Left forelimb (tissue), 1 donor: ENCODE data around the gene SCAMP5.

ENCODE experiments used
- DNase-seq: peaks from one replicate; pipeline ENCODE4 v3.0.0-alpha.2; 2018; ENCODE audit warnings: low spot score

The SCAMP5 gene, protein sequence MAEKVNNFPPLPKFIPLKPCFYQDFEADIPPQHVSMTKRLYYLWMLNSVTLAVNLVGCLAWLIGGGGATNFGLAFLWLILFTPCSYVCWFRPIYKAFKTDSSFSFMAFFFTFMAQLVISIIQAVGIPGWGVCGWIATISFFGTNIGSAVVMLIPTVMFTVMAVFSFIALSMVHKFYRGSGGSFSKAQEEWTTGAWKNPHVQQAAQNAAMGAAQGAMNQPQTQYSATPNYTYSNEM

DNA sequence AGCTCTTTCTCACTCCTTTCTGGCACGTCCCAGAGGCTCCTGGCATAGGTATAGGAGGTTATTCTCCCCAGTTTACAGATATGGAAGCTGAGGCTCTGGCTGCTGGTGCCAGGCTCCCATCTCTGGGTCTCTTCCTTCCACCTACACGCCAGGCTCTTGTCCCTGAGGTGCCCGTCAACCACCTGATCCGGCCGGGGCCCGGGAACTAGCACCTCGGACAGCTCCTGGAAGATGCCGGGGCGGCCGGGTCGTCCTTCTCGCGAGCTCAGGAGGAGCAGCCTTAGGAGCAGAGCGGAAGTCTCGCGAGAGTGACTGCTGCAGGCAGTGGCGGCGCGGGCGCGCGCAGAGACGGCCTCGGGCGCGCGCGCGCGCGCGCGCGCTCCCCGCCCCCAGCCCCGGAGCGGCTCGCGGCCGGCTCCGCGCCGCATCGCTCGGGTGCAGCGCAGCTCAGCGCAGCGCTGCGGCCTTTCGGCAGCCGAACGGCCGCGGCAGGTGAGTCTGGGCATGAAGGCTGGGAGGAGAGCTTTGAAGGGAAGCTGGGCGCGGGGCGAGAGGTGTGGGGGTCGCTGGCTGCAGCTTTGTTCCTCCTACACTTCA, at the start of gene SCAMP5:
Gene SCAMP5 (plus strand): TSS at position 382 of the 597 bp plus-strand sequence. CDS start 16,277 bp downstream, outside the sequence.
- peak; percentile 92 for DNase-seq

DNA sequence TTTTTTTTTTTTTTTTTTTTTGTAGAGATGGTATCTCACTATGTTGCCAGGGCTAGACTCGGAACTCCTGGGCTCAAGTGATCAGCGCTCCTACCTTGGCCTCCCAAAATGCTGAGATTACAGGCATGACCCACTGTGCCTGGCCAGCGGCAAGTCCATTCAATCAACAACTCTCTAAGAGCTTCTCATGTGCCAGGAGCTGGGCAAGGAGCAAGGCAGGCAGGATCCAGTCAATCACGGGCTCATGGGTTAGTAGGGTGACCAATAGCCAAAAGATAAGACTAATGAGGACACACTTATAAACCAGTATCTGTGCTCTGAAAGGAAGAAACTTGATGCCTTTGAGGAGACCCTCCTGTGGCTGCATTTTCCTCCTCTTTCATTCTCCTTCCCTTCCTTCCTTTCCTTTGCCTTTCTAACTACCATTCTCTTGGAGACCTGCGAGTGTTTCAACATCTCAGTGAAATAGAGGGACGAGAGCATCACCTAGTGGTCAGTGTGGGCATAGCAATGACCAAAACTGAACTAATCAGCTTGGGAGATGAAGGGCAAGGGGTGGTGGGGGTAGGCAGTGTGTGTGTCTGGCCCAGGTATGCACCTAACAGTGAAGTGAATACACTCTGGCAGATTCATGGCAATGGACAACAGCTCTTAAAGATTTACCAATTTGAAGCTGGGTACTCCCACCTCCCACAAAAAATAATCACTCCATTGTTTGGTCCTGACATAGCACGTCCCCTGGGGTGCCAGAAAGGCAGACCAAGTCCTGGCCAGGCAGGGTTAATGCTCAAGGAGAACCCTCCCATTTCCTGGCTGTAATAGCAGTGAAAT, 45.1 kb upstream of the SCAMP5 start:
- DNase-seq = peak; percentile 76

DNA sequence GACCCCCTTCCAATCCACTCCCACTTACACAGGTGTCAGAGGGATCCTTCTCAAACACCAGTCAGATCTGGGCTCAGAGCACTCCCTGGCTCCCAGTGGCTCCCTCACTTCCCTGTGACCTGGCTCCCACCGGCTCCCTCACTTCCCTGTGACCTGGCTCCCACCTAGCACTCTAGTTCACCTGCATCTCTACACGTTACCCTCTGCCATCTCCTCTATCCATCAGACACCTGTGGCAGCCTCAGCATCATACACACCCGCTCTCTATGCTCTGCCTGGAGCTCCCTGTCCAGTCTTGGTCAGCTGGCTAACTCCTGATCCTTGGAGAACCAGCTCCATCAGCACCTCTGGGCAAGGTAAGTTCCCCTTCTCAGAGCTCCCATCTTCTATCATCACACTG, 44.4 kb upstream of the SCAMP5 start:
- no peak for DNase-seq

DNA sequence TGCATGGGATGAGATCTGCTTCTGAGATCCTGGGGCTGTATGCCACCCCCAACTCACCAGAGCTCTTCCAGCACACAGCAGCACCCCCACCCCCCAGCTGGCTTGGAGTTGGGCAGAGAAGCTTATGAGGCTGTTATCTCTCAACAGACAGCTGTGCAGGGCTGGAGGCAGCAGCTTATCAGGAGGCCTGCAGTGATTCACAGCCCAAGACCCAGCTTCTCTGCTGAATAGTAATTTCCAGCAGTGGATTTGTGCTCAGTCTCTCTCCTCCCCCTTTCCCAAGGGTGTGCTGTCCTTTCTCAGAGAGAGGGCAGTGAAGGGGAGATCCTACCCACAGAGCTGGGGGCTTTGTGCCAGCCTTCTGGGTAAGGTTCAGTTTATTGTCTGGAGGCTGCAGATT, 40.8 kb upstream of the SCAMP5 start:
- no peak for DNase-seq

DNA sequence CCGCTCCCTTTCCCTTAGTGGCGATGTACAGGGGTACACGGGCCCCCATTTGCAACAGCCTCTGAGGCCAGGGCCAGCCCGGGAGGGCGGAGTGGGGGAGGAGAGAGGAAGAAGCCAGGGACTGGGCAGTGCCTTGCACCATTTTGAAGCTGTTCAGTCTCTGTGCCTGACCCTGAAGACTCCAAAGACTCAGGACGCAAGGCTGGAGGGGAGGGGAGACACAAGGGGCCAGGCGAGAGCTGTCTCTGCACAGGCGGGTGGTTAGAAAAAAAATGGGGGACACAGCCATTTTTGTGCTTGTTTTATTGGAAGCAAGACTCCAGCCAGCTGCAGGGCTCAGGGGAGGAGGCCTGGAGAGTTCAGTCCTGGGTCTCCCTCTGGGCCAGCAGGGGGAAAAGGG, 40.3 kb upstream of the SCAMP5 start:
- no peak for DNase-seq

DNA sequence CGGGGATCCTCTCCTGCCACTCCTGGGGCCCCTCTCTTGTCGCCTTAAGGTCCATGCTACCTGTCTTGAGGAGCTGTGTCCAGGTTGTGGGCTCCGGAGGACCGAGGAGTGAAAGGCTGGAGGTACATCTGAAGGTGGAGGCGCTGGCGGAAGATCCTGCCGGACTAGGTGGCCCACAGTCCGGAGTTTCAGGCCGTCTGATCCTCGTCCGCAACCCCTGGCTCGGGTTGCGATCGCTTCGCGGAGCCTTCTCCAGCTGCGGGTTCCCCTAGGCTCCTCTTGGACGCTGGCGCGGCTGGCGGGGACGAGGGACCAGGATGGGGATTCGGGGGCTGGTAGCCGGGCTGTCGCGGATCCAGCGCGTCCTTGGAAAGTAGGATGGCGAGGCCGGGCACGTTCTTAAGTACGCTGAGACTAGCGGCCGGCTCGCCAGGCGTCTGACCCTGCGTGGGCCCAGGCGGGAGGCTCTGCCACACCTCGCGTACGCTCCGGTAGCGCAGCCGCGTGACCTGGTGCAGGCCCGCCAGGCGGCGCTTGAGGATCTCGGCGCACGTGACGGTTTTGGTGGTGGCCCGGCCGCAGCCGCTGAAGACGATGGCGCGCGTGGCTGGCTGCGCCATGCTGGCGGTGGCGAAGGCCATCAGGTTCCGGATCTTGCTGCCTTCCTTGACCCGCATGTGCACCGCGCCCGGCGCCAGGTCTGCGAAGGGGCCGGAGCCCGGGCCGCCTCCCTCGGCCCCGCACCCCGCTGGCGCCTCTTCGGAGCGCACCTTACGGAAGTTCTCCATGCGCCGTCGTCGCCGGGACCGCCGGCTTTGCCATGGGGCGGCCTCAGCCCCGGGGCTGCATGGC, 39.3 kb upstream of the SCAMP5 start:
- peak; percentile 79 for DNase-seq

DNA sequence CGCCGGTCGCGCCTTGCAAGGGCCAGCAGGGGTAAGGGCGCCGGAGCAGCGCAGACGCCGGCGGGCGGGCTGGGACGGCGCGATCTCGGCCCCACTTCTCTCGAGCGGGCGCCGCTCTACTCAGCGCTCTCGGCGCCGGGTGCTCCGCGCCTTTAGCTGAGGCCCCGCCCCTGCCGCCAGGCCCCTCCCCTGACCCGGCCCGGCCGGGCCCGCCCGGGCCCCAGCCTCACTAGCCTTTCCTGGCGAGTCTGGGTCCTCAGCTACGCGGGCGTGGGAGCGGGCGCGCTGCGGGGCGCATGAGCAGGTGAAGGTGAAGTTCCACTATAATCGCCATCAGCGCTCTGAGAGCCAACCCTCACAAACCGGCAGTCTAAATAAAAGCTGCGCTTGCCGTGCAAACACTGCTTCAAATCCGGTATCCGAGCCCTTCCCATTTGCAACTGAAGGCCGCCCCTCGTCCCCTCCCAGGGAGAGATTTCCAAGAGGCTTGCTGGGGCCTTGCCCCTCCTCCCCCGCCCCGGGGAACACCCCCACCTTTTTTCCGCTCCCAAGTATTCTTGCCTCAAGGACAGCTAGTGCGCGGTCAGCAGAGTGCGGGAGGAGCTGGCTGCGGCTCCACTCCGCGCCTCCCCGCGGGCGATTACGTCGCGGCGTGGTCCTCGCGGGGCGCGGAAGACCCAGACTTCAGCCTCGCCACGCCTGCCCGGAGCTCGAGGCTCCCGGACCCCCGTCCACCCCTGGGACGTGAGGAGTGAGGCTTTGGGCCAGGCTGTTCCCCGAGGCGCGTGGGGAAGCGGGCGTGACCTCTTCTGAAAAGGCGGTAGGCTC, 38.5 kb upstream of the SCAMP5 start, which contains the start of gene RPP25:
Gene RPP25 (minus strand): TSS at position 125 of the 828 bp plus-strand sequence. CDS start 189 bp downstream, outside the sequence.
- peak; percentile 77 for DNase-seq

DNA sequence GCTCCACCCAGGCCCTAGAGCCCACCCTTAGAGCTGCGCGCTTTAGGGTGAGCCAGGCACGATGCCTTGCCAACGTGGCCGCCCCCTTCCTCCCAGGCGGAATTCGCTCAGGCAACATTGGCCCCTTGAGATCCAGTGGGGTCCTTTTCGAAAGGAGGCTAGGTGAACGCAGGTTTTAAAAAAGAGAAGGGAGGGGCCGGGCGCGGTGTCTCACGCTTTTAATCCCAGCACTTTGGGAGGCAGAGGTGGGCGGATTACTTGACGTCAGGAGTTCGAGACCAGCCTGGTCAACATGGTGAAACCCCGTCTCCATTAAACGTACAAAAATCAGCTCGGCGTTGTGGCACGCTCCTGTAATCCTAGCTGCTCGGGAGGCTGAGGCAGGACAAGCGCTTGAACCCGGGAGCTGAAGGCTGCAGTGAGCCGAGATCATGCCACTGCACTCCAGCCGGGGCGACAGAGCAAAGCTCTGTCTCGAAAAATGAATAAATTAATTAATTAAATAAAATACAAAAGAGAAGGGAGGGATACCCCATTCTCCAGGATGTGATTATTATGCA, 37.8 kb upstream of the SCAMP5 start:
- no peak for DNase-seq

DNA sequence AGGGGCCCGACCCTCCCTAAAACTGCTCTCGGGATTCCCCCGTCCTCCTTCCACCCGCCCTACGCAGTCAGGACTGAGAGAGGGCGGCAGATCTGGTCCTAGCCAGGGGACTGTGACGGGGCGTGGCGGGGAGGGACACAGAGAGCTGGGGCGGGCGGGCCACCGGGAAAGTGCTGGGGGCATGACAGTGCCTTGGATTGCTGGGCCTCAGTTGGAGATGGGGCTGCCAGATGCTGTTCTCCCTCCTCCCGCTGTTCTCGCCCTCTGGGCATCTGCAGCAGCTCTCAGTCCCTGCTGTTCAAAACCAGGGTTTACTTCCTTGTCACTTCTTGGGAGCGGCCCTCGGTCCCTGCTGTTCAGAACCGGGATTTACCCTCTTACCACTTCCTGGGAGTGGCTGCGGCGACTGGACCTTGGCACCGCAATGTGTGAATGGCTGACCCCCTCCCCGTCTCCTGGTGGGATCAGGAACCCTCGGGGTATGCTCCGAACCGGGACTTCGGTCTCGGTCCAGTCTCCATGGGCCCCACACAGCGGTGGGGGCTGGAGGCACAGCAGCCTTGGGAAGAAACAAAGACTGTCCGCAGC, 36.9 kb upstream of the SCAMP5 start:
- no peak for DNase-seq

DNA sequence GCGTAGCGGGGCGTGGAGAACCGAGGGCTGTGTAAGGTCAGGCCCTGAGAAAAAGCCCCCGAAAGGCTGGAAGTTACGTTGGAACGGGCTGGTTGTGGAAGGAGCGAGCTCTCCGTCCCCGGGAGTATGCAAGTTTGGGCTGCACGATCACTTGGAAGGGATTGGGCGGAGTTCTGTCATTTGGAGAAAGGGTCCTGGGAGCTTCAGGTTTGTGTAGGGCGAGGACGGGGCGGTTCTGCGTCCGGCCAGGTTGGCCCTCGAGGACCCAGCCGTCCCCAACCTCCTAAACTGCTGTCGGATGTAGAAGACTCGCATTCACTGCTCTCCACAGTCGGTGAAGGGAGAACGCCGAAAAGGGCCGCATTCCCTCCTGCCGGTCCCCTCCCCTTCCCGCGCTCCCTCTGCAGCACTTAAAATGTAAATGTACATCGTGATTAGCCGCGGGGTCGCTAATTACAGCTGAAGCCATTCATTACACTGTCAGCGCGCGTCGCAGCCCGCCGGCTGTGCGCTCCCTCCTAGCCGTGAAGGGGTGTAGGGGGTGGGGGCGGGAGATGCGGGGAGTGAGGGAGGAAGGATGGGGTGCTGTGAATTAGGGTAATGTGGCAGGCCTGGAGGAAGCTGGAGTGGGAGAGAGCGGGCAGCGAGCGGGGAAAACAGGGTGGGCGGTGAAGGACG, 36.3 kb upstream of the SCAMP5 start:
- DNase-seq = no peak

DNA sequence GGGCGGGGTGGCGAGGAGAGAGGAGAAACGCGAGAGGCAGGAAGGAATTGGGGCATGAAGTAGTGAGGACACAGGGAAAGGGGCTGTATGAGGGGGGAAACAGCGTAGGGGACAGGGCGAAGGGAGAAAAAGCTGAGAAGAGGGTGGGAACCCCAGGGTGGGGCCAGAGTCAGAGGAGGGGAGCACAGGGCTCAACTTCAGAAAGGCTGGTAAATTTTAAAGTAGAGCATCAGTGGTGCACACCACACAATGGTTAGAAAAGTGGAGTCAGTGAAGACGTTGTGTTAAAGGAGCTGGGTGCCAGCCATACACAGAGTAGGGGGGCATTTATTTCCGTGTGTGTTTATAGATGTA, 35.8 kb upstream of the SCAMP5 start:
- no peak for DNase-seq

DNA sequence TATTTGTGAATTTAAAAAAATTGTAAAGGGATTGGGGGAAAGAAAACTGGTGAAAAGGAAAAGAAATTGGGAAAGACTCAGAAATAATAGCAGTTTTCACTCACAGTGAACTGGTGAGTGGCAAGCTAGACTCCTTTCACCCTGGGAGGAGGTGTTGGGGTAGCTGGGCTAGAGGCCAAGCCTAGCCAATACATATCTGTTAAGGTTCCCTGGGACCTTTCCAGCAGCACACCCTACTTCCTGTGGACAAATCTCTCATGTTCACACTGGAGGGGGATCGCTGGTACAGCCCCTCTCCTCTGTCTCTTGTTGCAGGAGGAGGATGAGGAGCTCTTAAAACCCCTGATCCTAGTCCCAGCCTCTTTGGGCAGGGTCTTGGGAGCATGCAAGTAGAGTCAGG, 35.1 kb upstream of the SCAMP5 start:
- DNase-seq = no peak

DNA sequence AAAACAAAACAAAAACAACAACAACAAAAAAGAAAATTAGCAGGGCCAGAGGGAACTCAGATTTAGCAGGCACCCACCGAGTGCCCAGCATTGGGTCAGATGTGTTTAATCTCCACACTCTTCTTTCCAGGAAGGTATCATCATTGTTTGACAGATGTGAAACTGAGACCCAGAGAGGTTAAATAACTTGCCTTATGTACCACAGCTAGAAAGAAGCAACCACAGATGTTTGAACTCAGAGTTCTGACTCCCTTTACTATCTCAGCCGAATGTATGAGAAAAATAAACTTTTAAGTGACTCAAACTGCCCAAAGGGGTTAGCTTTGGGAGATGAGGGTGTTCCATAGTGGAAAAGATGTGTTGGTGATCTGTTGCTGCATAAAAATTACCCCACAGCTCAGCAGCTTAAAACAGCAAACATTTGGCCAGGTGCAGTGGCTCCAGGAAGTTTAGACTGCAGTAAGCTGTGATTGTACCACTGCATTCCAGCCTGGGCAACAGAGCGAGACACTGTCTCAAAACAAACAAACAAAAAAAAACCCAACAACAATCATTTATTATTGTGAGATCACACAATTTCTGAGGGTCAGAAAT, 34.3 kb upstream of the SCAMP5 start:
- DNase-seq = no peak

DNA sequence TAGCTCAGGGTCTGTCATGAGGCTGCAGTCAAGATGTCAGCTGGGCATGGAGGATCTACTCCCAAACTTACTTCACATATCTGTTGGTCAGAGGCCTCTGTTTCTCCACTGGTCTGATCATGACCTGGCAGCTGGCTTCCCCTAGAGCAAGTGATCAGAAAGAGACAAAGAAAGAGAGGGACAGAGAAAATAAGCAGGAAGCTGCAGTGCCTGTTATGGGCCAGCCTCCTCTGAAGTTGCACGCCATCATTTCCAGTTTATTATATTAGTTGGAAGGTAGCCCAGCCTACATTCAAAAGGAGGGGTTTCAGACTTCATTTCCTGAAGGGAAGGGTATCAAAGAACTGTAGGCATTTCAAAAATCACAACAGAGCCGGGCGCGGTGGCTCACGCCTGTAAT, 33.7 kb upstream of the SCAMP5 start:
- no peak for DNase-seq

DNA sequence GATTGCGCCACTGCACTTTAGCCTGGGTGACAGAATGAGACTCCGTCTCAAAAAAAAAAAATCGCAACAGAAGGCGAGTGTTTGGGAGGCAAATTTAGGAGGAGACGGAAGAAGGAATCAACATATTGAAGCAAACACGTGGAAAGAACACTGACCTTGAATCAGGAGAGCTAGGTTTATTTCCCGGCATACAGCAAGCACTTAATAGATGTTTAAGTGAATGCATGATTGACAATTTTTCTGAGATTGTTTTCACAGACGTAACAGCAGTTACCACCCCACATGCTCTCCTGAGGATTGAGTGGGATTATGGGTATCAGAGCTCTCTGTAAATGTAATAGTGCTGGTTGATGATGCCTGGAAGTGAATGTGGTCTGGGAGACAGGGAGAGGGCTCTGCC, 33.1 kb upstream of the SCAMP5 start:
- no peak for DNase-seq

DNA sequence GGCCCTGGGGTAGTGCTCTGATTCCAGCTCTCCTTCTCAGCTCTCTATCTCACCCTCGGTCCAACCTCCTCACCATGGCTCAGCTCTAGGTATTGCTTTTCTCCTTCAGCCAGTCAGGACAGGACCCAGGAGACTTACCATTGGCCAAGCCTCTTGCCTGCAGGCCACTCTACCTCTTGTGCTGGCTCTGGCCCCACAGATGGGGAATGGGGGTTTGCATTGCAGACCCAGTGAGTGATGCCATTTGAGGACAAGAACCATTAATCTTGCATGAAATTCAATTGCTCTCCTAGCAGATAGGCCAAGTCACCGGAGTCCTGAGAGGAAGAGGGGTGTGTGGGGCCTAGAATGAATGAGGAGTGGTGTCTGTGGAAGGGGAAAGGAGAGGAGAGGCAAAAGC, 32.7 kb upstream of the SCAMP5 start:
- no peak for DNase-seq

DNA sequence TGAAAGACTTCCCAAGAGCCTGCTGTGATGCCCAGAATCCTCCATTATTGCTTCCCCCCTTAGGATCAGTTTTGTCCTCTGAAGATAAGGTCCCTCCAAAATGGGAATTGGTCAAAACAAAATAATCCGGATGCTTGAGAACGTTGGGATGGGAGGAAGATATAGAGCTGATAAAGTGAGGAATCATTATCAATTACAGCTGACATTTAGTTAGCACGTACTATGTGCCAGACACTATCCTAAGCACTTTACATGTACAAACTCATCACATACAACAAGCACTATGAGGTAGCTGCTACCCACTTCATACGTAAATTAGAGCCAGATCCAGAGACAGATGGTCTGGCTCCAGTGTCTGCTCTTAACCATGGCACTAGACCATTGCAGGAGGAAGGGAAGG, 32.1 kb upstream of the SCAMP5 start:
- no peak for DNase-seq

DNA sequence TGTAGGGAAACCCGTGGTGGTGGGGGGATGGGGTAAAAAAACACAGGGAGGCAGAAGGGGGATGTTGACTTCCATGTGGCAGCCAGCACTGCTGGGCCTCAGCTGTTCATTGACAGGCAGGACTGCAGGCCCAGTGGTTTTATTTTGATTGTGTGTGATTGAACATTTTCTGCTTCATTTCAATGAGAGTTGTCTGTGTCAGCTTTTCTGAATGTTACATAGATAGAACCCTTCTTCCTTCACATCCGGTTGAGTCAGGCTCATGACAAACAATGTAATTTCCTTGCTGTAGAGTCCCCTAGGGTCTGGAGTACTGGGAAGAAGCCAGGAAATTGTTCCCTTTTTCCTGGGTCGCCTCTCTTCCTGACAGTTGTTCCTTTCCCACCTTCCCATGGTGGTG, 30.6 kb upstream of the SCAMP5 start:
- DNase-seq = no peak

DNA sequence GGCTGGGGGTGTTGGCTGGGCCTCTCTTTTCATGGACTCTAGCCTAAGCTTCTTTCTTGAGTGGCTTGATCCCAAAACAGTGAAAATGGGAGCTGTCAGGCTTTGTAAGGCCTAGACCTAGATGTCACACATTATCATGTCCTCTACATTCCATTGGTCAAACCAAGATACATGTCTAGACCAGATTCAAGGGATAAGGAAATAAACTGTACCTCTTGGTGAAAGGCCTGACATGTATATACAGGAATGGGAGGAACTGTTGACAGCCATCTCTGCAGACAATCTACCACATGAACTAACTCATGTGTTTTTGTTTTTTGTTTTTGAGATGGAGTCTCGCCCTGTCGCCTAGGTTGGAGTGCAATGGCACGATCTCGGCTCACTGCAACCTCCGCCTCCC, 27.7 kb upstream of the SCAMP5 start:
- DNase-seq = no peak

DNA sequence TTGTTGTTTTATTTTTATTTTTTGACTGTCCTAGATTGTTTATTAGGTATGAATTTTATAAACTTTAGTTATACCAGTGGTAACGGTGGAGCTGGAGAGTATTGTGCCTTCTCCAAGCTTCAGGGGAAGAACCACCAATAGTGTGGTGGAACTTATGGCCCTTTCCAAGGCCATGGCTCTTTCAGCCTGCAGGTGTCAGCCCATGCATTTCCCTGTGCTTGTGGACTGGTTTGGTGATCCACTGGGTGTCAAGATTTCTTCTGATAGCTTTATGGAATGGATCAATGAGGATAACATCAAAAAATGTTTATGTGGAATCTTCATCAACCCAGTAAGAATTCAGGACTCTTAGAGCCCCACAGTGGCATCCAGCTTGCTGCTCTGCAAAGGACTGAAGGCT, 19.2 kb upstream of the SCAMP5 start:
- DNase-seq = no peak
